ENCODE data around the gene TSC2.
A peak's percentile ranks its signal among the peaks of the same experiment; 100 is the strongest.
"Not testable (repeated sequence)": the region's sequence is repeated elsewhere in the genome, so short reads cannot be mapped to it uniquely, and the experiment has no call there.

TSC2 gene

GRCh38 chr16:2127630-2128280, 80.0 kb downstream of the TSC2 start:
- H3K36me3 ChIP-seq (ENCODE audit: insufficient read depth); H2AFZ ChIP-seq (ENCODE audit: low read depth); H4K20me1 ChIP-seq (ENCODE audit: insufficient read depth); H3K27me3 ChIP-seq (ENCODE audit: insufficient read depth, low read depth); H3K27ac ChIP-seq; H3K4me3 ChIP-seq (IDR thresholded peaks at IDR 0.05; ENCODE audit: insufficient read depth, low read depth, low read length); H3K4me2 ChIP-seq; H3K9ac ChIP-seq: not testable (repeated sequence)
- H3K4me1 ChIP-seq (ENCODE audit: low read depth, poor library complexity, severe bottlenecking): peaks cover 22% of the 10 kb centered on the region
- peaks cover 13% of the 10 kb centered on the region for H3K79me2 ChIP-seq (ENCODE audit: insufficient read depth, low read depth)

DNA sequence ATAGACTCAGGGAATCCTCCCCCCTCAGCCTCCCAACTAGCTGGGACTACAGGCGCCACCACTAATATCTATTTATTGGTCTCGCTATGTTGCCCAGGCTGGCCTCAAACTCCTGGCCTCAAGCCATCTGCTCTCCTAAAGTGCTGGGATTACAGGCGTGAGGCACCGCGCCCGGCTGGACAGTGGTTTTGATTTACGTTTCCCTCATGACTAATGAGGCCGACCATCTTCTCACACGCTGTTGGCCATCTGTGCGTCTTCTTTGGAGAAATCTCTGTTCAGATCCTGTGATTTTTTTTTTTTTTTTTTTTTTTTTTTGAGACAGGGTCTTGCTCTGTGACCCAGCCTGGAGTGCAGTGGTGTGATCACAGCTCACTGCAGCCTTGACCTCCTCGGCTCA, 81.5 kb downstream of the TSC2 start:
- H3K4me1 ChIP-seq (ENCODE audit: low read depth, poor library complexity, severe bottlenecking): peaks cover 22% of the 10 kb centered on the region
- H3K36me3 ChIP-seq (ENCODE audit: insufficient read depth); H4K20me1 ChIP-seq (ENCODE audit: insufficient read depth); H3K27me3 ChIP-seq (ENCODE audit: insufficient read depth, low read depth); H3K4me3 ChIP-seq (IDR thresholded peaks at IDR 0.05; ENCODE audit: insufficient read depth, low read depth, low read length); H2AFZ ChIP-seq (ENCODE audit: low read depth): not testable (repeated sequence)
- peak overlapping the region; percentile 57; the same call in 1 of the 2 replicates for H3K9ac ChIP-seq
- H3K4me2 ChIP-seq: peak overlapping the region; percentile 85
- H3K27ac ChIP-seq: peak overlapping the region; percentile 89
- H3K79me2 ChIP-seq (ENCODE audit: insufficient read depth, low read depth): peaks cover 13% of the 10 kb centered on the region

- H3K4me1 ChIP-seq (ENCODE audit: low read depth, poor library complexity, severe bottlenecking): peaks cover 22% of the 10 kb centered on the region
- not testable (repeated sequence) for H2AFZ ChIP-seq (ENCODE audit: low read depth); H3K4me2 ChIP-seq; H3K4me3 ChIP-seq (IDR thresholded peaks at IDR 0.05; ENCODE audit: insufficient read depth, low read depth, low read length); H3K36me3 ChIP-seq (ENCODE audit: insufficient read depth); H4K20me1 ChIP-seq (ENCODE audit: insufficient read depth); H3K9ac ChIP-seq; H3K27ac ChIP-seq; H3K27me3 ChIP-seq (ENCODE audit: insufficient read depth, low read depth)
- H3K79me2 ChIP-seq (ENCODE audit: insufficient read depth, low read depth): peaks cover 13% of the 10 kb centered on the region
Observed at GRCh38 chr16:2129890-2130447, 82.2 kb downstream of the TSC2 start.

- H3K9ac ChIP-seq; H3K4me3 ChIP-seq (IDR thresholded peaks at IDR 0.05; ENCODE audit: insufficient read depth, low read depth, low read length); H3K4me2 ChIP-seq: not testable (repeated sequence)
Observed at GRCh38 chr16:2133797-2134196, 86.0 kb downstream of the TSC2 start.

GRCh38 chr16:2135071-2135470, 87.3 kb downstream of the TSC2 start:
- not testable (repeated sequence) for H3K9ac ChIP-seq; H3K4me3 ChIP-seq (IDR thresholded peaks at IDR 0.05; ENCODE audit: insufficient read depth, low read depth, low read length); H3K79me2 ChIP-seq (ENCODE audit: insufficient read depth, low read depth); H3K27me3 ChIP-seq (ENCODE audit: insufficient read depth, low read depth); H3K36me3 ChIP-seq (ENCODE audit: insufficient read depth); H3K27ac ChIP-seq; H4K20me1 ChIP-seq (ENCODE audit: insufficient read depth); H2AFZ ChIP-seq (ENCODE audit: low read depth)
- Histone ChIP-seq H3K4me2 (0 out of 2 replicates have a peak overlapping the region, but pooled peaks have one; percentile 39), H3K4me1 (ENCODE audit: low read depth, poor library complexity, severe bottlenecking) (peaks cover 11% of the 10 kb centered on the region)

More at GRCh38 chr16:2133797-2134196, 86.0 kb downstream of the TSC2 start:
- H3K27me3 ChIP-seq (ENCODE audit: insufficient read depth, low read depth); H3K79me2 ChIP-seq (ENCODE audit: insufficient read depth, low read depth); H3K36me3 ChIP-seq (ENCODE audit: insufficient read depth); H3K27ac ChIP-seq; H2AFZ ChIP-seq (ENCODE audit: low read depth); H4K20me1 ChIP-seq (ENCODE audit: insufficient read depth): not testable (repeated sequence)
- H3K4me1 ChIP-seq (ENCODE audit: low read depth, poor library complexity, severe bottlenecking): peaks cover 19% of the 10 kb centered on the region

- H3K4me2 ChIP-seq: peak within 1 kb of the TSS; percentile 63
- H3K4me3 ChIP-seq (IDR thresholded peaks at IDR 0.05; ENCODE audit: insufficient read depth, low read depth, low read length); H3K27ac ChIP-seq; H3K79me2 ChIP-seq (ENCODE audit: insufficient read depth, low read depth); H4K20me1 ChIP-seq (ENCODE audit: insufficient read depth); H3K27me3 ChIP-seq (ENCODE audit: insufficient read depth, low read depth); H3K36me3 ChIP-seq (ENCODE audit: insufficient read depth): not testable (repeated sequence)
- peaks cover 16% of the 10 kb centered on the region for H3K4me1 ChIP-seq (ENCODE audit: low read depth, poor library complexity, severe bottlenecking)
- peak within 1 kb of the TSS; percentile 21; the same call in 1 of the 2 replicates for H3K9ac ChIP-seq
- H2AFZ ChIP-seq (ENCODE audit: low read depth): peak within 1 kb of the TSS; percentile 64
Observed at GRCh38 chr16:2135770-2136490, 88.1 kb downstream of the TSC2 start, which contains the start of gene PKD1. PKD1 (minus strand) TSS chr16:2135898; CDS start chr16:2135689, 209 bp downstream.

All from KMS-11 (cell line).